ENCODE results near the gene GOSR2. TPM values are rescaled to one million over a fixed set of nuclear protein-coding genes. Genes with fewer than 3 reads are reported as not detected.
"Not testable (repeated sequence)": the region's sequence is repeated elsewhere in the genome, so short reads cannot be mapped to it uniquely, and the experiment has no call there.

GOSR2 gene
- total and polyA plus RNA-seq, 2 donors: 21.8 to 27.5 TPM

GRCh38 chr17:46984892-46985291 is 61.9 kb downstream of the GOSR2 start:
- no peaks in the 10 kb centered on the region for H3K4me1 ChIP-seq (ENCODE audit: control insufficient read depth in 2 of 2, insufficient read depth in 2 of 2, low read length in 2 of 2)
- H3K36me3 ChIP-seq (ENCODE audit: control insufficient read depth in 2 of 2, insufficient read depth in 2 of 2, low read length in 1 of 2): no peaks in the 10 kb centered on the region
- no peak for DNase-seq (ENCODE audit: low read depth in 6 of 9, low spot score in 9 of 9)
- H3K27me3 ChIP-seq (ENCODE audit: control insufficient read depth in 2 of 2, insufficient read depth in 1 of 2, low read length in 1 of 2): peaks cover 8 to 32% of the 10 kb centered on the region in 2 donors
- H3K4me3 ChIP-seq (ENCODE audit: low read length in 2 of 2): no peak overlapping the region
- no peak overlapping the region for H3K27ac ChIP-seq (ENCODE audit: low read depth in 1 of 2, low read length in 1 of 2)
- H3K9me3 ChIP-seq (ENCODE audit: control insufficient read depth in 2 of 2, insufficient read depth in 1 of 2, low read length in 1 of 2): peaks cover 0 to 2% of the 10 kb centered on the region in 2 donors
- WGBS: 94% methylated on average over 5 of the region's 5 CpGs

- Histone ChIP-seq H3K4me1 (ENCODE audit: control insufficient read depth in 2 of 2, insufficient read depth in 2 of 2, low read length in 2 of 2) (no peaks in the 10 kb centered on the region), H3K4me3 (ENCODE audit: low read length in 2 of 2) (no peak overlapping the region), H3K9me3 (ENCODE audit: control insufficient read depth in 2 of 2, insufficient read depth in 1 of 2, low read length in 1 of 2) (peaks cover 0 to 2% of the 10 kb centered on the region in 2 donors), H3K27me3 (ENCODE audit: control insufficient read depth in 2 of 2, insufficient read depth in 1 of 2, low read length in 1 of 2) (peaks cover 4 to 19% of the 10 kb centered on the region in 2 donors), H3K27ac (ENCODE audit: low read depth in 1 of 2, low read length in 1 of 2) (no peak overlapping the region), H3K36me3 (ENCODE audit: control insufficient read depth in 2 of 2, insufficient read depth in 2 of 2, low read length in 1 of 2) (no peaks in the 10 kb centered on the region)
- no peak for DNase-seq (ENCODE audit: low read depth in 6 of 9, low spot score in 9 of 9)
- WGBS: 90% methylated on average over 7 of the region's 7 CpGs
Observed at GRCh38 chr17:46986366-46986765, 63.4 kb downstream of the GOSR2 start.

GRCh38 chr17:46987927-46988326 is 65.0 kb downstream of the GOSR2 start:
- 97% methylated on average over 5 of the region's 5 CpGs for WGBS
- H3K27me3 ChIP-seq (ENCODE audit: control insufficient read depth in 2 of 2, insufficient read depth in 1 of 2, low read length in 1 of 2); DNase-seq (ENCODE audit: low read depth in 6 of 9, low spot score in 9 of 9); H3K4me3 ChIP-seq (ENCODE audit: low read length in 2 of 2); H3K4me1 ChIP-seq (ENCODE audit: control insufficient read depth in 2 of 2, insufficient read depth in 2 of 2, low read length in 2 of 2); H3K9me3 ChIP-seq (ENCODE audit: control insufficient read depth in 2 of 2, insufficient read depth in 1 of 2, low read length in 1 of 2); H3K36me3 ChIP-seq (ENCODE audit: control insufficient read depth in 2 of 2, insufficient read depth in 2 of 2, low read length in 1 of 2); H3K27ac ChIP-seq (ENCODE audit: low read depth in 1 of 2, low read length in 1 of 2): not testable (repeated sequence)

- Histone ChIP-seq H3K4me3 (ENCODE audit: low read length in 2 of 2) (no peak overlapping the region), H3K27ac (ENCODE audit: low read depth in 1 of 2, low read length in 1 of 2) (no peak overlapping the region), H3K36me3 (ENCODE audit: control insufficient read depth in 2 of 2, insufficient read depth in 2 of 2, low read length in 1 of 2) (no peaks in the 10 kb centered on the region), H3K27me3 (ENCODE audit: control insufficient read depth in 2 of 2, insufficient read depth in 1 of 2, low read length in 1 of 2) (no peaks in the 10 kb centered on the region), H3K4me1 (ENCODE audit: control insufficient read depth in 2 of 2, insufficient read depth in 2 of 2, low read length in 2 of 2) (no peaks in the 10 kb centered on the region), H3K9me3 (ENCODE audit: control insufficient read depth in 2 of 2, insufficient read depth in 1 of 2, low read length in 1 of 2) (no peaks in the 10 kb centered on the region)
- no peak for DNase-seq (ENCODE audit: low read depth in 6 of 9, low spot score in 9 of 9)
- 69% methylated on average over 11 of the region's 11 CpGs for WGBS
Observed at GRCh38 chr17:46989637-46990431, 66.9 kb downstream of the GOSR2 start.

- Histone ChIP-seq H3K4me1 (ENCODE audit: control insufficient read depth in 2 of 2, insufficient read depth in 2 of 2, low read length in 2 of 2) (no peaks in the 10 kb centered on the region), H3K27ac (ENCODE audit: low read depth in 1 of 2, low read length in 1 of 2) (no peak overlapping the region), H3K4me3 (ENCODE audit: low read length in 2 of 2) (no peak overlapping the region), H3K36me3 (ENCODE audit: control insufficient read depth in 2 of 2, insufficient read depth in 2 of 2, low read length in 1 of 2) (no peaks in the 10 kb centered on the region), H3K27me3 (ENCODE audit: control insufficient read depth in 2 of 2, insufficient read depth in 1 of 2, low read length in 1 of 2) (no peaks in the 10 kb centered on the region), H3K9me3 (ENCODE audit: control insufficient read depth in 2 of 2, insufficient read depth in 1 of 2, low read length in 1 of 2) (no peaks in the 10 kb centered on the region)
- DNase-seq (ENCODE audit: low read depth in 6 of 9, low spot score in 9 of 9): no peak
- WGBS: 85% methylated on average over 1 of the region's 1 CpG
Observed at GRCh38 chr17:46991617-46992016, 68.7 kb downstream of the GOSR2 start.

Other genes starting within 250 kb of the GOSR2 start
- 0.42 TPM for gene WNT3, start 104.5 kb upstream of the GOSR2 start, total RNA-seq
- 1.0 TPM for gene WNT3, start 104.5 kb upstream of the GOSR2 start, polyA plus RNA-seq
- 0.05 TPM for gene WNT9B, start 71.6 kb upstream of the GOSR2 start, total RNA-seq
- gene WNT9B, start 71.6 kb upstream of the GOSR2 start, polyA plus RNA-seq: 0.02 TPM
- gene RPRML, start 56.1 kb downstream of the GOSR2 start, total RNA-seq: not detected
- 0.07 TPM for gene RPRML, start 56.1 kb downstream of the GOSR2 start, polyA plus RNA-seq